GM12892 (cell line): ENCODE data around the gene PTPA.
"Not testable (repeated sequence)": the region's sequence is repeated elsewhere in the genome, so short reads cannot be mapped to it uniquely, and the experiment has no call there.

ENCODE experiments used
- DNase-seq: peaks from one replicate; pipeline ENCODE4 v3.0.0; 2011; ENCODE audit not compliant: insufficient read length
- FAIRE-seq: peaks from 2 replicates; lab custom pipeline; 2011; peaks lifted over from hg19 to GRCh38; lab: Jason Lieb, UNC
- POLR2A ChIP-seq: IDR thresholded peaks from 2 replicates; pipeline ENCODE4 v1.6.1; 2011; ENCODE audit warnings: low read depth, low read length, control low read depth
- POLR2AphosphoS5 ChIP-seq: IDR thresholded peaks from 2 replicates; pipeline ENCODE4 v1.6.1; 2011; ENCODE audit warnings: low read depth, low read length, control low read depth
- TAF1 ChIP-seq: IDR thresholded peaks from 2 replicates; pipeline ENCODE4 v1.6.1; 2011; ENCODE audit warnings: low read depth, mild to moderate bottlenecking, control low read depth, low read length, borderline replicate concordance

PTPA gene

DNA sequence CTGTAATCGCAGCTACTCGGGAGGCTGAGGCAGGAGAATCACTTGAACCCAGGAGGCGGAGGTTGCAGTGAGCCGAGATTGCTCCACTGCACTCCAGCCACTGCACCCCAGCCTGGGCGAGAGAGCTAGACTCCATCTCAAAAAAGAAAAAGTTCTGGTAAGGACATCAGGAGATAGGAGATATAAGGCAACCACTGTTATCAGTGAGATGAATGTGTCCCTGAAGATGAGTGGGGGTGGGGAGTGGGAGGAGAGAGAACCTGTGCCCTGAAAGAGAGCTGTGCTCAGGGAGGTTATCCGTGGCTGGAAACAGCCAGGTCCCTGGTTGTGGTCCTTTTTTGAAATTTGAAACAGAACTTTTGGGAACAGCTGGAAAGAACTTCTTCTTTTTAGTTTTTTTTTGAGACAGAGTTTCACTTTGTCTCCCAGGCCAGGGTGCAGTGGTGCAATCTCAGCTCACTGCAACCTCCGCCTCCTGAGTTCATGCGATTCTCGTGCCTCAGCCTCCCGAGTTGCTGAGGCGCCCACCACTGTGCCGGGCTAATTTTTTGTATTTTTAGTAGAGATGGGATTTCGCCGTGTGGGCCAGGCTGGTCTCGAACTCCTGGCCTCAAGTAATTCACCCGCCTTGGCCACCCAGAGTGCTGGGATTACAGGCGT lies 2.6 kb downstream of the PTPA start:
- no peak for FAIRE-seq

DNA sequence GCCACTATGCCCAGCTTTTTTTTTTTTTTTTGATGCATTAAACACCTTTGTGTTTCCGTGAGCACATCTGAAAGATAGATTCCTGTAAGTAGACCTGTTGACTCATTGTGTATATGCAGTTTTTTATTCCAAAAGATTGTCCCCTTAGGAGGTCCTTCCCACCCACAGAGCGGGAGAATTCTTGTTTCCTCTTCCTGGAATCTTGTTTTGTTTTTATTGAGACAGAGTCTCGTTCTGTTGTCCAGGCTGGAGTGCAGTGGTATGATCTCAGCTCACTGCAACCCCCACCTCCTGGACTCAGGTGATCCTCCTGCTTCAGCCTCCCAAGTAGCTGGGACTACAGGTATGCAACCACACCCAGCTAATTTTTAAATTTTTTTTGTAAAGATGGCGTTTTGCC lies 7.6 kb downstream of the PTPA start:
- TF ChIP-seq POLR2A = no peak
- TF ChIP-seq TAF1 = no peak
- TF ChIP-seq POLR2AphosphoS5 = no peak
- no peak for FAIRE-seq
- DNase-seq = no peak

More for the DNA sequence above, 2.6 kb downstream of the PTPA start:
- TF ChIP-seq POLR2A (no peak), POLR2AphosphoS5 (no peak), TAF1 (no peak)
- DNase-seq = no peak

DNA sequence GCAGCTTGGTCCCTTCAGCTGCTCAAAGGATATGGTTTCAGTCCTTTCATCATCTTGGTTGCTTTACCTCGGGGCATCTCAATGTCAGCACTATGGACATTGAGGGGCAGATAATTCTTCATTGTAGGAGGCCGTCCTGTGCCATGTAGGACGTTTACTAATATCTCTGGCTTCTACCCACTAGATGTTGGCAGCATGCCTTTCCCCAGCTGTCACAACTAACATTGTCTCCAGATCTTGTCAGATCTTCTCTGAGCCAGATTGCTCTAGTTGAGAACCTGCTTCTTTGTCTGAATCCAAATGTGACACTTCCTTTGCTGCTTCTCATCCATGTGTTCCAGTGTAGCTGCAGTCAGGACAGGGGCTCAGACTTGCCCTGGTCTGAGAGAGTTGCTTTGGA lies 10.3 kb downstream of the PTPA start:
- DNase-seq = no peak

DNA sequence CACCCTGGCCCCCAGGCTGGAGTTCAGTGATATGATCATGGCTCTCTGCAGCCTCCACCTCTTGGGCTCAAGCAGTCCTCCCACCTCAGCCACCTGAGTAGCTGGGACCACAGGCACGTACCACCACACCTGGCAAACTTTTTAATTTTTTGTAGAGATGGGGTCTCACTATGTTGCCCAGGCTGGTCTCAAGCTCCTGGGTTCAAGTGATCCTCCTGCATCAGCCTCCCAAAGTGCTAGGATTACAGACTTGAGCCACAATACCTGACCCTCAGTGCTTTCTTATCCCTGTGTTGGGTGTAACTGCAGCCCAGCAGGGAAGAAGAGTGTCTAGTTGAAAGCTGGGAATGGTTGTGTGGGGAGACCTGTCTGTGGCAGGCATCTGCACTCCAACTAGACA lies 10.9 kb downstream of the PTPA start:
- FAIRE-seq (no peak), DNase-seq (no peak)

More for the DNA sequence above, 10.3 kb downstream of the PTPA start:
- no peak for FAIRE-seq
- TF ChIP-seq TAF1 = no peak
- no peak for TF ChIP-seq POLR2A
- no peak for TF ChIP-seq POLR2AphosphoS5

DNA sequence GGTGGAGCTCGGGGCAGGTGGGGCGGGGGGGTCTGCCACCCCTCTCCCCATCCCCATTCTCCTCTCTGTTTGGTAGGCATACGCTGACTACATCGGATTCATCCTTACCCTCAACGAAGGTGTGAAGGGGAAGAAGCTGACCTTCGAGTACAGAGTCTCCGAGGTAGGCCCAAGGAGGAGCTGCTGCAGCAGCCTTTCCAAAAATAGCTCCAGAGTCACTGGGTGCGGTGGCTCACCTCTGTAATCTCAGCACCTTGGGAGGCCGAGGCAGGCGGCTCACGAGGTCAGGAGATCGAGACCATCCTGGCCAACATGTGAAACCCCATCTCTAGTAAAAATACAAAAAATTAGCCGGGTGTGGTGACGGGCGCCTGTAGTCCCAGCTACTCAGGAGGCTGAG lies 11.8 kb downstream of the PTPA start:
- FAIRE-seq, DNase-seq: not testable (repeated sequence)

More for the DNA sequence above, 10.9 kb downstream of the PTPA start:
- TF ChIP-seq POLR2AphosphoS5 = no peak
- TF ChIP-seq POLR2A = no peak
- TF ChIP-seq TAF1 = no peak

DNA sequence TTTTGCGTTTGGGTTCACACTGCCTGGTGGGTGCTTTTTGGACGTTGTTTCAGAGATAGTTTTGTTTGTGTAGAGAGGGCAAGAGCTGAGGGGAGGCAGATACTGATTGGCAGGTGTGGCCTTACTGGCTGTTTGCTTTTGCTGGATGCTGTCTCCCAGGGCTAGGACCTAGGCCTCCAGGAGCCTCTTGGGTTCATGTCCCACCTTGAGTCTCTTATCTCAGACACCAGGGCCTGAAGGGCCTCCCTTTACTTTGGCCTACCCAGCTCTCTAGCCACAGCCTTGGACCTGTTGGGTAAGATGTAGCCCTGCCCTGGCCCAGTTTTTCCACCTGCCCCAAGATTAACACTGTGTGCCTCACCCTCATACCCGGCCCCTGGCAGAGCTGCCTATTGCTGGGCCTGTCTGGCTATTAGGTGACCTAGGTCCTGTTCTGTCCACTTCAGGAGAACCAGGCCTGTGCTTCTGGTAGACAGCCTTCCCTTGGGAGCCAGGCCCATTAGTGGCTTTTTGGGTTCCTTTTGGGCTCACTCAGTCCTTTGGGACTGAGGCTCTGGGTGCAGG lies 13.4 kb downstream of the PTPA start:
- DNase-seq (no peak), FAIRE-seq (no peak)
- TF ChIP-seq TAF1 (no peak), POLR2A (no peak), POLR2AphosphoS5 (no peak)

DNA sequence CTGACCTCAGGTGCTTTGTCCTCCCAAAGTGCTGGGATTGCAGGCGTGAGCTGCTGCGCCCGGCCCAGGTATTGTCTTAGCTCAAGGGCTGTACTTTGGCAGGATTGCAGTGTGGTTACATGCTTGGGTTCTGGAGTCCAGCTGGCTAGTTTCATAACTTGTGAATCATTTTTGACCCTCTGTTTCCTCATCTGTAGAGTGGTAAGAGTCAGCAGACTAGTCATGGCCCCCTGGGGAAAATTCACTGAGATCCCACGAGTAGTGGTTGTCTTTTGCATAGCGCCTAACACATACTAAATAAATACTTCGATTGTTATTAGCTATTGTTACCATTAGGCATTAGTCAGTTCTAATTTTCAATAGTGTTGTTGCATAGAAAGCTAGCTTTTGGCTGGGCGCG lies 14.3 kb downstream of the PTPA start:
- TF ChIP-seq POLR2AphosphoS5 = no peak
- no peak for TF ChIP-seq POLR2A
- no peak for TF ChIP-seq TAF1
- FAIRE-seq (no peak), DNase-seq (no peak)

DNA sequence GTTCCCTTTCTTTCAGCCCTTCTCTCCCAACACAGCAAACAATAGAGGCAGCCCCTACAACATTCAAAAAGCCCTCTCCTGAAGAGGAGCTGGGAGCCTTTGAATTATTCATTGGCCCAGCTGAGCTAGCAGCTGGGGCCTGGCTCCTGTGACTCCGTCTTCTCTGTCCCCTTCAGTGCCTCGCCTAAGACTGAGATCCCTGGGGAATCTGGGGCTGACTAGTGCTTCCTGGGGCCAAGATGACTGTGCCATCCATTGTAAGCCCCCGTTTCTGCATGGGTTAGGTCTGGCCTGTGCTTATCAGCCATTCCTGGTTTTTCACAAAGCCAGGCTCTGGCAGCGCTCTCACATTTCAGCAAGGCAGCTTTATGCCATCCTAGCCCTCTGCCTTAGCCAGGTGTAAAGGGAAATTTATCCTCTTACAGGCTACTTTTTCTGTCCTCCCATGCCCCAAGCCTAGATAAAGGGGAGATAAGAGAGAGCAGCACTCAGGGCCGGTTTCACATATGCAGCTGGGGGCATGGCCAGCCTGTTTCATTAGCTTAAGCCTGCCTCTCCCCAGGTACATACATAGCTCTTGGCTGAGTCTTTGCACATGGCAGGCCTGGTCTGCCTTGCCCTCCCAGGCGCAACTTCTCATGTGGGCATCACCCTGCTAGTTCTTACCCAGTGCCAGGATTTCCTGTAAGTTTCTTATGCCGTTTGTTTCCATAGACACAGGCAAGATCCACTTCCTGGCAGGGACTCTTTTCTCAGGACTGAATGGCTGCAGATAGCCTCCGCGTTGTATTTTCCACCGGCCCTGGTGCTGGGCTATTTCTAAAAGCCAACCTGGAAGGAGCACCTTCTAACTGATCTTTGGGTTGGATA lies 15.8 kb downstream of the PTPA start:
- no peak for TF ChIP-seq TAF1
- no peak for TF ChIP-seq POLR2AphosphoS5
- no peak for TF ChIP-seq POLR2A
- FAIRE-seq (no peak), DNase-seq (no peak)

DNA sequence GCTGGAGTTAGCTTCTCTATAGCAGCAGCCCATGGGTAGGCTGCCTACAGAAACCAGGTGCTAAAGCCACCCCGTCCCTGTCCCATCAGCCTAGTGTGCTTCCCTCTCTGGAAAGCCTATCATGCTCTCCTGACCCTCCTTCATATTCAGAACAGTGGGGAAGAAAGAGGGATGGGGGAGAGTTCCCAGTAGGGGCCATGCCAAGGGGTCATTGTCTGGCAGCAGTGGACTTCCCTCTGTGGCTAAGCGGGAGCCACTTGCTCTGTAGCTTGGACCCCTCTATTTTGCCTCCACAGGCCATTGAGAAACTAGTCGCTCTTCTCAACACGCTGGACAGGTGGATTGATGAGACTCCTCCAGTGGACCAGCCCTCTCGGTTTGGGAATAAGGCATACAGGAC lies 17.5 kb downstream of the PTPA start:
- TF ChIP-seq POLR2AphosphoS5 (no peak), POLR2A (no peak), TAF1 (no peak)
- no peak for FAIRE-seq

DNA sequence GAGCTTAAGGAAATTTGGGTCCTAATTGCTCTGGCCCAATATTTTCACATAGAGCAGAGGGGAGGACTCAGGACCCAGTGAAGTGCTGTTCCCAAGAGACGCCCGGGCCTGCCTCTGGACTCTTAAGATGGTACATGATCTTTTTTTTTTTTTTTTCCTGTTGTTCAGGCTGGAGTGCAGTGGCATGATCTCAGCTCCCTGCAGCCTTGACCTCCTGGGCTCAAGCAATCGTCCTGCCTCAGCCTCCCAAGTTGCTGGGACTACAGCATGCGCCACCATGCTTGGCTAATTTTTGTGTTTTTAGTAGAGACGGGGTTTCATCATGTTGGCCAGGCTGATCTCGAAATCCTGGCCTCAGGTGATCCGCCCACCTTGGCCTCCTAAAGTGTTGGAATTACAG lies 19.1 kb downstream of the PTPA start:
- not testable (repeated sequence) for FAIRE-seq, DNase-seq

More for the DNA sequence above, 17.5 kb downstream of the PTPA start:
- DNase-seq = no peak

DNA sequence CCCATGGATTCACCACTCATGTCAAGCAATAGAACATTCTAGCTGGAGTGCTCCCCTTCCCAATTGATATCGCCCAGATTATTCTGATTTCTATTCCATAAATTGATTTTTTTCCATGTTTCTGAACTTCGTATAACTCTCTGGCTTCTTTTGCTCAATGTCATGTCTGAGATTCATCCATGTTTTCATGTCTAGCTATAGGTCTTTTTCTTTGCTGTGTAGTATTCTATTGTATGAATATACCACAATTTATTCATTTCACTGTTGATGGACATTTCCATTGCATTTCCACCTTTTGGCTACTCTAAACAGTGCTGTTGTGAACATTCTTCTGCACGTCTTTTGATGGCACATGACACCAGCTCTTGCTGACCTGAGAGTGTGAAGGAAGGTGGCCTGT lies 19.6 kb downstream of the PTPA start:
- FAIRE-seq (no peak), DNase-seq (no peak)
- TF ChIP-seq POLR2A (no peak), TAF1 (no peak), POLR2AphosphoS5 (no peak)

DNA sequence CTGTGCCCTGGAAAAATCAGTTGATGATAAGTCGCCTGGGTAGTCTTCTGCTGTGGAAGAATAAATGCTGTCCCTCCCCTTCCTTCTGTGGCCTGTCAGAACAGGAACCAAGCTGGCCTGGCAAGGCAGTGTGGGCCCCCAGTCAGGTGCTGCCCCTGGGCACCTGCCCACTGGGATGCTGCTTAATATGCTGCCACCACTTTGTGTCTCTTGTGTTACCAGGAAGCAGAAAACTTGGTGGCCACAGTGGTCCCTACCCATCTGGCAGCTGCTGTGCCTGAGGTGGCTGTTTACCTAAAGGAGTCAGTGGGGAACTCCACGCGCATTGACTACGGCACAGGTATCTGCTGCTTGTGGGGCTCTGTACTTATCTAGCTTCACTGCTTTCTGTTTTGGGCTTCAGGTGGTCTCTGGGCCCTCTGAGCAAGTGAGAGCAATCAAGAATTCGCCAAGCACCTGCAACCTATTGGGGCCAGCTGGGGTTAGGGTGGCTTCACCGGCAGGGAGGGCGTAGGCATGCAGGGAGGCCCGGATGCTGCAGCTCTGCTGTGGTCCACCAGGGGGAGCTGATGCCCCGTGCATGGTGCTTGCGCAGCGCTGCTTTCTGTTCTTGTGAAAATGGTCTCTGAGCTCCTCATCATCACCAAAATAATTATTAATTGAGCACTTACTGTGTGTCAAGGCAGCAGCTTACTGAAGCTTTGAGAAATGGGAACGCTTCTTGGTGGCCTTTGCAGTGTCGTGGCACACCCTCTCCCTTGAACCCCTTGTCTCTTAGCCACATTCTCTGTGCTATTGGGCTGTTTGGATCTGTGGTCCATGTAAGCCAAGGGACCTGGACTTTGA lies 20.3 kb downstream of the PTPA start:
- TF ChIP-seq POLR2A = no peak
- TF ChIP-seq POLR2AphosphoS5 = no peak
- no peak for TF ChIP-seq TAF1
- DNase-seq (peak; percentile 92), FAIRE-seq (peak; percentile 92)
